ENCODE results near the gene LRRC34. TPM values are rescaled to one million over a fixed set of nuclear protein-coding genes. Genes with fewer than 3 reads are reported as not detected.

The LRRC34 gene
- total RNA-seq, 1 donor from 2014 or later = 5.1 TPM

DNA sequence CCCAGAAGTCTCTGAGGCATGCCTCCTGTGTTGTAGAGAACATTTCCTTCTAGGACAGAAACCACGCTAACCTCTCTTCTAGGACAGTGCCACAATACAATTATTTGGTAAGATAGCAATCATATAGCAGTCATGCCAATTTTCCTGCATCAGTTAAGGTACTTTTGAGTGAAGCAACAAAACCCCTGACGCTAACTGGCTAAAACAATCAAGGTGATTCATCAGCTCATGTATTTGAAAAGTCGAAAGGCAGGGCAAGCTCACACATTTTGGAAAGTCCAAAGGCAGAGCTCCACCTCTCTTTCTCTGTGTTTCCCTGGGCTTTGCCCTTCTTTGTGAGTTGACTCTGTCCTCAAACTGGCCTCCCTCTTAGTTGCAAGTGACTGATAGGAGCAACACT, 58.0 kb downstream of the LRRC34 start:
- H3K27me3 Mint-ChIP-seq (ENCODE audit: low read depth) = no peaks in the 10 kb centered on the region
- no peaks in the 10 kb centered on the region for H3K9me3 Mint-ChIP-seq
- H3K36me3 Mint-ChIP-seq = no peaks in the 10 kb centered on the region
- no peak overlapping the region for H3K4me3 Mint-ChIP-seq
- TF ChIP-seq CTCF (IDR thresholded peaks at IDR 0.05; ENCODE audit: unreplicated experiment) = no peak
- no peak for DNase-seq (ENCODE audit: low spot score in 2 of 2, unreplicated experiment in 2 of 2)
- peaks cover 31% of the 10 kb centered on the region for H3K4me1 Mint-ChIP-seq
- no peak overlapping the region for H3K27ac Mint-ChIP-seq

DNA sequence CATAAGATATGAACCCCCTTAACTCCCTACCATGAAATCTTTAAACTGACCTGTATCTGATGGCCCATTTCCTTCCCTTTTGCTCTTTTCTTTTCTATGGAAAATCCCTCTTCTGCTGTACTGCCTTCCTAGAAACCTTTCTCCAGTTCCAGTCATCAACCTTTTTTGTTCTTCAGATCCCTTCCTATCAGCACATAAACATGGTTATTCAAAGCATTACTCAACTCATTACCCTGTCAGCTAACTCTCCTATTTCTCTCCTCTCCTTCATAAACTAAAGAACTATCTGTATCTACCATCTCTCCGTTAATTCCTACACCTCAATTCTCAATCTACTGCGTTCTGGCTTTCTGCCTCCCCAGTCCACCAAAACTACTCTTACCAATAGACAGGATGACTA, 60.8 kb downstream of the LRRC34 start:
- H3K4me3 Mint-ChIP-seq = no peak overlapping the region
- H3K9me3 Mint-ChIP-seq = peaks cover 4% of the 10 kb centered on the region
- peaks cover 7% of the 10 kb centered on the region for H3K27me3 Mint-ChIP-seq (ENCODE audit: low read depth)
- no peak overlapping the region for H3K27ac Mint-ChIP-seq
- DNase-seq (ENCODE audit: low spot score in 2 of 2, unreplicated experiment in 2 of 2) = no peak
- H3K36me3 Mint-ChIP-seq = no peaks in the 10 kb centered on the region
- no peak for TF ChIP-seq CTCF (IDR thresholded peaks at IDR 0.05; ENCODE audit: unreplicated experiment)
- peaks cover 10% of the 10 kb centered on the region for H3K4me1 Mint-ChIP-seq

GRCh38 chr3:169750665-169751064, 62.0 kb downstream of the LRRC34 start:
- Mint-ChIP-seq H3K4me1 (peaks cover 9% of the 10 kb centered on the region), H3K27ac (no peak overlapping the region), H3K4me3 (no peak overlapping the region), H3K9me3 (peaks cover 4% of the 10 kb centered on the region), H3K27me3 (ENCODE audit: low read depth) (peaks cover 10% of the 10 kb centered on the region), H3K36me3 (no peaks in the 10 kb centered on the region)
- no peak for DNase-seq (ENCODE audit: low spot score in 2 of 2, unreplicated experiment in 2 of 2)
- no peak for TF ChIP-seq CTCF (IDR thresholded peaks at IDR 0.05; ENCODE audit: unreplicated experiment)

- TF ChIP-seq CTCF (IDR thresholded peaks at IDR 0.05; ENCODE audit: unreplicated experiment) = no peak
- no peak for DNase-seq (ENCODE audit: low spot score in 2 of 2, unreplicated experiment in 2 of 2)
- peaks cover 17% of the 10 kb centered on the region for H3K4me1 Mint-ChIP-seq
- H3K4me3 Mint-ChIP-seq = no peak overlapping the region
- H3K9me3 Mint-ChIP-seq = peaks cover 4% of the 10 kb centered on the region
- no peaks in the 10 kb centered on the region for H3K36me3 Mint-ChIP-seq
- H3K27ac Mint-ChIP-seq = no peak overlapping the region
- peaks cover 10% of the 10 kb centered on the region for H3K27me3 Mint-ChIP-seq (ENCODE audit: low read depth)
Measured at GRCh38 chr3:169748670-169749069, 64.0 kb downstream of the LRRC34 start.

DNA sequence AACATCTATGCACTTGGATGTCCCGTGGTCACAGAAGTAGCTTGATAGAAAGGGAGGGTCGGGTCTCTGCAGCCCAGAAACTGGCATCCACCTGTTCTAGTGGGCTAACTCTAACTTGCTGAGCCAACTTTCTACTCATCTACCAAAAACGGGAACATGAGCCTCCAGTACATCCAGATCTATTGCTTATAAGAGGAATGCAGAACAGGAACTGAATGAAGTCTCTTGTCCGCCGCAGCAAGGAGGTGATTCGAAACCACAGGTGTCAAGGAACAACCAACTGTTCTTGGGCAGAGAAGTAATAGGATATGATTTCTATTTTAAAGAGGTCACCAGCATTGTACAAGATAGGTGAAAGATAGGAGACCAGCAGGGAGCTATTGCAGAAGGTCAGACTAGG, 65.8 kb downstream of the LRRC34 start:
- Mint-ChIP-seq H3K4me1 (peaks cover 23% of the 10 kb centered on the region), H3K9me3 (peaks cover 4% of the 10 kb centered on the region), H3K27ac (no peak overlapping the region), H3K27me3 (ENCODE audit: low read depth) (peaks cover 10% of the 10 kb centered on the region), H3K36me3 (no peaks in the 10 kb centered on the region), H3K4me3 (no peak overlapping the region)
- TF ChIP-seq CTCF (IDR thresholded peaks at IDR 0.05; ENCODE audit: unreplicated experiment) = no peak
- DNase-seq (ENCODE audit: low spot score in 2 of 2, unreplicated experiment in 2 of 2) = no peak

All from mesothelial cell of epicardium (in vitro differentiated cells).